OCI-LY7 (cell line): ENCODE results near the gene ADGRL4. TPM values are rescaled to one million over a fixed set of nuclear protein-coding genes. Genes with fewer than 3 reads are reported as not detected.

Experiments
- BruUV-seq: library from RNA; stranded (reverse); fragments of 400-500 nt; replicated peaks from 2 replicates; lab custom pipeline; 2021; lab: Mats Ljungman, UMichigan
- CTCF ChIA-PET: fragments of 300-600 bp; sonication (Branson Sonifier 250); formaldehyde crosslinking; loops from one replicate; lab custom pipeline; 2022; ENCODE audit warnings: antibody characterized with exemption; ENCODE audit not compliant: unreplicated experiment; lab: Charles Lee
- POLR2A ChIA-PET: fragments of 300-600 bp; sonication (Branson Sonifier 250); formaldehyde crosslinking; loops from one replicate; lab custom pipeline; 2022; ENCODE audit warnings: antibody characterized with exemption; lab: Charles Lee
- DNase-seq: peaks from one replicate; pipeline ENCODE4 v3.0.0-alpha.2; 2015; ENCODE audit warnings: low spot score
- H2AFZ ChIP-seq: fragments of 200-600 bp; sonication (generic), shearing (Covaris generic); 2 replicates; pipeline ENCODE4 v1.6.1; 2014; ENCODE audit warnings: mild to moderate bottlenecking, antibody characterized with exemption, low read length, moderate library complexity
- H3K27ac ChIP-seq: fragments of 200-600 bp; sonication (generic); 2 replicates; pipeline ENCODE4 v1.5.1; 2014; ENCODE audit warnings: mixed run types, low read depth, mild to moderate bottlenecking, moderate library complexity, low read length, inconsistent platforms; ENCODE audit not compliant: poor library complexity, severe bottlenecking
- H3K36me3 ChIP-seq: fragments of 200-600 bp; sonication (generic); 2 replicates; pipeline ENCODE4 v1.6.1; 2014; ENCODE audit warnings: mild to moderate bottlenecking, antibody characterized with exemption, low read length, moderate library complexity, mixed read lengths; ENCODE audit not compliant: insufficient read depth
- H3K4me1 ChIP-seq: fragments of 200-600 bp; sonication (generic); 2 replicates; pipeline ENCODE4 v1.5.1; 2014; ENCODE audit warnings: mild to moderate bottlenecking, low read length; ENCODE audit not compliant: insufficient read depth, poor library complexity, severe bottlenecking
- H3K4me2 ChIP-seq: fragments of 200-600 bp; sonication (generic); 2 replicates; pipeline ENCODE4 v1.6.1; 2014; ENCODE audit warnings: mild to moderate bottlenecking, low read length
- H3K4me3 ChIP-seq: fragments of 200-600 bp; sonication (generic); 2 replicates; pipeline ENCODE4 v1.5.1; 2014; ENCODE audit warnings: mild to moderate bottlenecking, low read depth, low read length; ENCODE audit not compliant: poor library complexity, severe bottlenecking
- H3K79me2 ChIP-seq: fragments of 200-600 bp; sonication (generic); 2 replicates; pipeline ENCODE4 v1.6.1; 2016; ENCODE audit warnings: low read depth, mild to moderate bottlenecking, low read length, moderate library complexity, mixed read lengths; ENCODE audit not compliant: insufficient read depth
- H3K9me2 ChIP-seq: fragments of 200-600 bp; sonication (generic); 2 replicates; pipeline ENCODE4 v1.6.1; 2016; ENCODE audit warnings: mild to moderate bottlenecking, low read length, mixed read lengths; ENCODE audit not compliant: insufficient read depth
- H3K9me3 ChIP-seq: fragments of 200-600 bp; sonication (generic); 2 replicates; pipeline ENCODE4 v1.6.1; 2014; ENCODE audit warnings: mild to moderate bottlenecking, mixed run types, low read length, mixed read lengths
- H4K20me1 ChIP-seq: fragments of 200-600 bp; sonication (generic); 2 replicates; pipeline ENCODE4 v1.6.1; 2014; ENCODE audit warnings: mild to moderate bottlenecking, antibody characterized with exemption, low read length, moderate library complexity, mixed read lengths; ENCODE audit not compliant: insufficient read depth
- CTCF ChIP-seq: fragments of 200-600 bp; sonication (generic); conservative IDR thresholded peaks from 2 replicates; pipeline ENCODE4 v1.5.1; 2014; ENCODE audit warnings: mild to moderate bottlenecking, antibody characterized with exemption, low read length, moderate library complexity, mixed read lengths
- EZH2phosphoT487 ChIP-seq: fragments of 200-600 bp; sonication (generic); IDR thresholded peaks from 2 replicates; pipeline ENCODE4 v1.6.1; 2018; ENCODE audit warnings: low read depth, borderline replicate concordance, mild to moderate bottlenecking, mixed run types, antibody characterized with exemption, low read length, moderate library complexity, mixed read lengths
- intact Hi-C: fragments of 100-400 bp; cut with micrococcal nuclease; formaldehyde crosslinking; loops from one replicate; pipeline ENCODE4 v1.10.0; 2022; ENCODE audit not compliant: unreplicated experiment
- total RNA-seq, 2 experiments: library from RNA; depleted of rRNA in 1 of 2; stranded (reverse); fragments of >200 nt in 1 of 2; shearing (Covaris generic) in 1 of 2; gene quantifications; 2 replicates each; pipeline ENCODE4 v1.2.3, GENCODE V29; 2014 to 2022

The ADGRL4 gene
- total RNA-seq, 2 experiments from 2014 or later, result not detected

GRCh38 chr1:78843546-78843945 is 163.0 kb downstream of the ADGRL4 start:
- no peaks in the 10 kb centered on the region for H3K79me2 ChIP-seq
- no peak overlapping the region for H2AFZ ChIP-seq
- intact Hi-C loops, result no loop called here
- TF ChIP-seq CTCF (no peak), EZH2phosphoT487 (no peak)
- H3K4me2 ChIP-seq, result no peak overlapping the region
- no peak overlapping the region for H3K27ac ChIP-seq
- H3K4me3 ChIP-seq, result no peak overlapping the region
- no peaks in the 10 kb centered on the region for H4K20me1 ChIP-seq
- H3K9me3 ChIP-seq, result no peaks in the 10 kb centered on the region
- H3K36me3 ChIP-seq, result no peaks in the 10 kb centered on the region
- H3K9me2 ChIP-seq, result no peaks in the 10 kb centered on the region
- POLR2A ChIA-PET, result interaction anchor here (0.6 kb wide), 1 partner anchor 24 kb away, joined by 3 read pairs; no protein-coding TSS in a partner anchor
- H3K4me1 ChIP-seq, result no peaks in the 10 kb centered on the region
- CTCF ChIA-PET, result no interaction called here
- DNase-seq, result no peak
- BruUV-seq, result no TSS peak

- Histone ChIP-seq H3K79me2 (no peaks in the 10 kb centered on the region), H3K9me3 (no peaks in the 10 kb centered on the region), H3K9me2 (no peaks in the 10 kb centered on the region), H3K36me3 (no peaks in the 10 kb centered on the region), H2AFZ (no peak overlapping the region), H3K4me1 (no peaks in the 10 kb centered on the region), H4K20me1 (no peaks in the 10 kb centered on the region), H3K4me2 (no peak overlapping the region), H3K27ac (no peak overlapping the region), H3K4me3 (no peak overlapping the region)
- intact Hi-C loops, result no loop called here
- ChIA-PET CTCF (no interaction called here), POLR2A (interaction anchor here (0.6 kb wide), 1 partner anchor 24 kb away, joined by 3 read pairs; no protein-coding TSS in a partner anchor)
- no peak for TF ChIP-seq EZH2phosphoT487
- no peak for TF ChIP-seq CTCF
- DNase-seq, result no peak
- no TSS peak for BruUV-seq
These were observed 163.4 kb downstream of the ADGRL4 start for GRCh38 chr1:78843111-78843510.

- ChIA-PET CTCF (no interaction called here), POLR2A (interaction anchor here (1.0 kb wide), 1 partner anchor 15 kb away, joined by 3 read pairs; no protein-coding TSS in a partner anchor)
- H4K20me1 ChIP-seq, result no peaks in the 10 kb centered on the region
- H3K27ac ChIP-seq, result no peak overlapping the region
- DNase-seq, result no peak
- intact Hi-C loops, result no loop called here
- H3K9me2 ChIP-seq, result no peaks in the 10 kb centered on the region
- no peak overlapping the region for H3K4me3 ChIP-seq
- H3K36me3 ChIP-seq, result no peaks in the 10 kb centered on the region
- H3K9me3 ChIP-seq, result no peaks in the 10 kb centered on the region
- no peak overlapping the region for H3K4me2 ChIP-seq
- no peak overlapping the region for H2AFZ ChIP-seq
- BruUV-seq, result no TSS peak
- H3K4me1 ChIP-seq, result no peaks in the 10 kb centered on the region
- TF ChIP-seq EZH2phosphoT487, result no peak
- no peak for TF ChIP-seq CTCF
- no peaks in the 10 kb centered on the region for H3K79me2 ChIP-seq
These were observed 165.9 kb downstream of the ADGRL4 start for GRCh38 chr1:78840453-78841271.
